GM12874 (cell line): ENCODE results near the gene SLC46A1.

Source experiments
- TF ChIP-seq, protein P1 (sequence below): IDR thresholded peaks from 2 replicates; pipeline ENCODE4 v1.5.1; 2011; ENCODE audit warnings: low read depth, mild to moderate bottlenecking, control low read depth, low read length, moderate library complexity; ENCODE audit not compliant: insufficient read depth

The SLC46A1 gene

DNA sequence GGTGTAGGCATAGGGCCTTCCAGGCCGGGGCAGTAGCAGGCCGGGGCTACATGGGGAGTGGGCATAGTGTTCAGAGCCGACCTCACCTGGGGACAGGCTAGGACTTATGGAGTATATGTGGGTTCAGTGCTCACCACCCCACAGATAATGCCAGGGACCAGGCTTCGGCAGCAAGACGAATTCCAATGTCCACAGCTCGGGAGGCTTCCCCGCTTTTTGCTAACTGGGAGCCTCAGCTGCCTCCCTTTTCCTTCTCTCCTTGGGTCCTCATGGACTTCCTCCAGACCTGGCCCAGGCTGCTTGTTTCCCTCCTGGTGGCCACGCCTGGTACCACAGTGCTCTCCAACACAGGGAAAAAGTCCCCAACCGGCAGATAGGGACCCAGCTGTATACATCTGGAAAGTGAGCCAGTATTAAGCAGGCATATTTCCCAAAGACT, 20.1 kb upstream of the SLC46A1 start:
- TF ChIP-seq, protein P1, sequence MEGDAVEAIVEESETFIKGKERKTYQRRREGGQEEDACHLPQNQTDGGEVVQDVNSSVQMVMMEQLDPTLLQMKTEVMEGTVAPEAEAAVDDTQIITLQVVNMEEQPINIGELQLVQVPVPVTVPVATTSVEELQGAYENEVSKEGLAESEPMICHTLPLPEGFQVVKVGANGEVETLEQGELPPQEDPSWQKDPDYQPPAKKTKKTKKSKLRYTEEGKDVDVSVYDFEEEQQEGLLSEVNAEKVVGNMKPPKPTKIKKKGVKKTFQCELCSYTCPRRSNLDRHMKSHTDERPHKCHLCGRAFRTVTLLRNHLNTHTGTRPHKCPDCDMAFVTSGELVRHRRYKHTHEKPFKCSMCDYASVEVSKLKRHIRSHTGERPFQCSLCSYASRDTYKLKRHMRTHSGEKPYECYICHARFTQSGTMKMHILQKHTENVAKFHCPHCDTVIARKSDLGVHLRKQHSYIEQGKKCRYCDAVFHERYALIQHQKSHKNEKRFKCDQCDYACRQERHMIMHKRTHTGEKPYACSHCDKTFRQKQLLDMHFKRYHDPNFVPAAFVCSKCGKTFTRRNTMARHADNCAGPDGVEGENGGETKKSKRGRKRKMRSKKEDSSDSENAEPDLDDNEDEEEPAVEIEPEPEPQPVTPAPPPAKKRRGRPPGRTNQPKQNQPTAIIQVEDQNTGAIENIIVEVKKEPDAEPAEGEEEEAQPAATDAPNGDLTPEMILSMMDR: 0 out of 2 replicates have a peak, but pooled peaks have one; percentile 28

DNA sequence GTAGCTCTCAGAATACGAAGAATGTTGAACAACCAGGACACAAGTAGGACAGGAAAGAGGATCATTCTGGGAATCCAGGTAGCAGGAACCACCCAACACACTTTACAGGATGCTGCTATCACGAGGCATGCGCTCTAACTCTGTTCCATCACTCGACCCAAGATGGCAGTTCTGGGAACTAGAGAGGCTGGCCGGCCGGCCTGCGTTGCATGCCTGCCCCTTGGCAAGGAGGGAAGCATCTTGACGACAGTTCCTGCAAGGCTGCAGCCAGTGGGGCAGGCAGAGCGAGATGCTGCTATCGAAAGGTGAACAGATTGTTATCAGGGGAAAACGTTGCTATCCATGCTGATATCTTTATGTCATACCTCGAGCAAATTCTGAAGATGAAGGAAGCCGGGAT, 19.2 kb upstream of the SLC46A1 start:
- TF ChIP-seq, protein P1: no peak

DNA sequence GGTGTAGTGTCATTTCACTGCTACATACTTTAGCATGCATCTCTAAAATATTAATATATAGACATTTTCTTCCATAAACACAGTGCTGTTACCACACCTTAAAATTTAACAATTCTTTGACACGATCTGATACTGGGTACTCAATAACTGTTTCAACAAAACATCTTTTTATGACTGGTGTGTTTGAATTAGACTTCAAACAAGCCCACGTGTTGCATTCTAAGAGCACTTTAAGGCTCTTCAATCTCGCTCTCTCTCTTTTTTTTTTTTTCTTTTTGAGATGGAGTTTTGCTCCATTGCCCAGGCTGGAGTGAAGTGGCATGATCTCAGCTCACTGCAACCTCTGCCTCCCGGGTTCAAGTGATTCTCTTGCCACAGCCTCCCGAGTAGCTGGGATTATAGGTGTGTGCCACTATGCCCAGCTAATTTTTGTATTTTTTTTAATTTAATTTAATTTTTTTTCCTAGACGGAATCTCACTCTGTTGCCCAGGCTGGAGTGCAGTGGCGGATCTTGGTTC, 15.8 kb upstream of the SLC46A1 start:
- TF ChIP-seq, protein P1: no peak

DNA sequence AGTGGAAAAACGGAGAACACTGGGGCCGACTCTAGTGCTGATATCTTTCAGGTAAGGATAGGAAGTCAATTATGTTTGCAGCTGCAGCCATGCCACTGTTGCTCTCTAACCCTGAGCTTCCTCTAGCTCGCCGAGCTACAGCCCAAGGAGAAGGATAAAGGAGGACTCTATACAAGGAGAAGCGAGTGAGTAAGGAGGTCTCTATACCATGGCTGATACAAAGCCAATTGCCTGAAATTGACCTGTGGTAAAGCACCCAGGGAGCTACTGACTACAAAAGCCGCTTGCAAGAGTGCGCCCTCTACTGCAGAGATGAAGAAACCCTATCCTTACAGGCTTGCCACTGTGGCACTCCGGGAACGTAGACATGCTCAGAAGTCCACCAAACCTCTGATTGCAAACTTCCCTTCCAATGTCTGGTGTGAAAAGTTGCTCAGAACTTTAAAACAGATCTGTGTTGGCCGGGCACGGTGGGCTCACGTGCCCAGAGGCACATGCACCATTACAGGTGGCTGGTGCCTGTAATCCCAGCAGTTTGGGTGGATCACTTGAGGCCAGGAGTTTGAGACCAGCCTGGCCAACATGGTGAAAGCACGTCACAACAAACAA, 10.8 kb upstream of the SLC46A1 start:
- TF ChIP-seq, protein P1: peak; percentile 89

DNA sequence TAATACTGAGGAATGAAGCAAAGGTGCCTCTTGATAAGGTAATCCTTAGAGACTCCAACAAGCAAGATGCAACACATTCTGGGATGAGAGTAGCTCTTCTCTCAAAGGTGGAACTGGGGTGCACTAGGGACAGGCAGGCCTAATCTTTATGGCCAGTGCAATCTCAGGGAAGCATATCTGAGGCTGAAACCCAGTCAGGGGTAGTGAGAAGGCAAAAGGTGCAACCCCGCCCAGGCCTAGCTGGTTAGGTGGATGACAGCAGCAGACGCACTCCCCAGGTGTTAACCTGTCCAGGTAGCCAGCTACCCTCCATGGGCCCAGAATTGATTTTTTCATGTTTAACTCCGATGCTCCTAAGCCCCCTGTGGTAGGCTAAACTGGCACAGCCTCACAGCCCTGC, 9.9 kb upstream of the SLC46A1 start:
- TF ChIP-seq, protein P1: no peak

DNA sequence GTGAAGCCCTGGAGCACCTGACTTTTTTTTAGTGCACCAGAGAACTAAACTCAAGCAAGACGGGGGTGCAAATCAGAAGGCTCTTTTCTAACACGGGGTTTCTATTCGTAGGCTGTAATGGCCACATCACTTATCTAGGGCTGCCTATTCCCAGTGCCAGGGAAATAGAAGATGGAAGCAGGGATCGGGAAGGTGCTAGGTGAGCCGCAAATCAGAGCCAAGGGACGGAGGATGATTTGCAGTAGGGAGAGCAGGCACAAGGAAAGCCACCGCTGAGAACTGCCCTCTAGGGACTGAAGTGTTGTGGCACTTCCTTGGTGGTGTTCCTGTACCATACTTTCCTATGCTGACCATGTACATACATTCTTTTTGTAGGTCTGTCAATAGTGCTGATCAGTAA, 7.8 kb upstream of the SLC46A1 start:
- TF ChIP-seq, protein P1: no peak

DNA sequence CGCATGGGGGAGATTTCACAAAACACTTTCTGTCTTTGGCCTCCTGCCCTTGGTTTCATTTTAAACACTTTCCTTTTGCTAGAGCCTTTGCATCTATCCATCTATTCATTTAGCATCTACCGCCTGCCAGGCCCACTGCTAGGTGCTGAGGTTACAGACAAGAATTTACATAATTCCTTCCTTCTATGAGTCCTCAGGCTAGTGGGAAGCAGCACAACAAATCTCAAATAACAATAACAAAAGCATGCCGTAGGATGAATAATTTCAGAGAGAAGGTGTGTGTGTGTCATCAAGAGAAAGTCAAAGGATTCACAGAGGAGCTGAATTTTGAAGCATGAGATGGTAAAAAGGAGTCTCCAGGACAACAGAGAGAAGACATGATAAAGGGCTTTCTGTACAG, 6.1 kb upstream of the SLC46A1 start:
- TF ChIP-seq, protein P1: no peak
